GM12878 (cell line): ENCODE data around the gene FAF1. TPM values are rescaled to one million over a fixed set of nuclear protein-coding genes. Genes with fewer than 3 reads are reported as not detected.

Experiments used
- ATAC-seq: fragments of 200-7000 bp; cut with Tn5 transposase; 3 replicates; pipeline ENCODE4 v1.9.1; 2020; ENCODE audit warnings: mild to moderate bottlenecking, moderate library complexity
- BruUV-seq: library from RNA; stranded (reverse); fragments of 400-500 nt; replicated peaks from 2 replicates; lab custom pipeline; 2021; lab: Mats Ljungman, UMichigan
- CTCF ChIA-PET: fragments of 300-600 bp; sonication (Branson Sonifier 250); formaldehyde crosslinking; extraction: SDS; loops from one replicate; lab custom pipeline; 2021; ENCODE audit warnings: inconsistent platforms; lab: Yijun Ruan, JAX
- POLR2A ChIA-PET: fragments of 350-600 bp; formaldehyde crosslinking; extraction: SDS; loops from one replicate; lab custom pipeline; 2021; ENCODE audit warnings: inconsistent platforms; lab: Charles Lee
- RAD21 ChIA-PET: fragments of 300-600 bp; sonication (Branson Sonifier 250); formaldehyde crosslinking; loops from one replicate; lab custom pipeline; 2023; ENCODE audit warnings: antibody characterized with exemption; ENCODE audit not compliant: unreplicated experiment; lab: Charles Lee
- SMC1A ChIA-PET: fragments of 300-600 bp; sonication (Branson Sonifier 250); formaldehyde crosslinking; loops from one replicate; lab custom pipeline; 2023; ENCODE audit not compliant: unreplicated experiment, uncharacterized antibody; lab: Charles Lee
- DNase-seq: peaks from one replicate; pipeline ENCODE4 v3.0.0-alpha.2; 2011; ENCODE audit warnings: low read depth, low spot score
- FAIRE-seq: peaks from 3 replicates; lab custom pipeline; 2011; peaks lifted over from hg19 to GRCh38; lab: Jason Lieb, UNC
- H2AFZ ChIP-seq: 2 replicates; pipeline ENCODE4 v1.6.0; 2011; ENCODE audit warnings: low read depth, low read length, control low read depth; ENCODE audit not compliant: control insufficient read depth
- H3K27ac ChIP-seq: 2 replicates; pipeline ENCODE4 v1.5.1; 2011; ENCODE audit warnings: control low read depth; ENCODE audit not compliant: control insufficient read depth, insufficient read depth
- H3K27me3 ChIP-seq, 2 experiments: replicated peaks in 1 of 2; 2 replicates each; pipeline versions ENCODE4 v1.6.0 to v1.6.1; 2011; ENCODE audit warnings: low read length in 1 of 2; ENCODE audit not compliant: control insufficient read depth in 2 of 2, insufficient read depth in 2 of 2
- H3K36me3 ChIP-seq, 2 experiments: 2 replicates each; pipeline ENCODE4 v1.5.1; 2011; ENCODE audit warnings: low read length in 1 of 2; ENCODE audit not compliant: control insufficient read depth in 2 of 2, insufficient read depth in 2 of 2
- H3K4me1 ChIP-seq: 2 replicates; pipeline ENCODE4 v1.6.1; 2011; ENCODE audit warnings: mild to moderate bottlenecking, low read length, moderate library complexity, mixed read lengths; ENCODE audit not compliant: control insufficient read depth, insufficient read depth
- H3K4me2 ChIP-seq: 2 replicates; pipeline ENCODE4 v1.6.0; 2011; ENCODE audit warnings: control low read depth; ENCODE audit not compliant: control insufficient read depth, insufficient read depth
- H3K4me3 ChIP-seq: fragments of 200-600 bp; sonication (generic); 2 replicates; pipeline ENCODE4 v1.5.1; 2016
- H3K79me2 ChIP-seq: 2 replicates; pipeline ENCODE4 v1.6.0; 2011; ENCODE audit warnings: low read length; ENCODE audit not compliant: control insufficient read depth, insufficient read depth
- H3K9ac ChIP-seq: 2 replicates; pipeline ENCODE4 v1.8.0; 2011; ENCODE audit warnings: low read length, control low read depth, mixed read lengths; ENCODE audit not compliant: control insufficient read depth, insufficient read depth
- H3K9me3 ChIP-seq: replicated peaks from 3 replicates; pipeline ENCODE4 v1.5.1; 2011; ENCODE audit warnings: mild to moderate bottlenecking, low read length; ENCODE audit not compliant: control insufficient read depth, insufficient read depth
- H4K20me1 ChIP-seq: 2 replicates; pipeline ENCODE4 v1.6.0; 2011; ENCODE audit not compliant: control insufficient read depth, insufficient read depth
- CEBPB ChIP-seq, 2 experiments: fragments of 150-350 bp in 1 of 2; IDR thresholded peaks; 2 replicates each; pipeline ENCODE4 v1.6.1; 2012 to 2014; ENCODE audit warnings: low read depth in 2 of 2, low read length in 2 of 2, borderline replicate concordance in 1 of 2, inconsistent platforms in 1 of 2
- CHD2 ChIP-seq: IDR thresholded peaks from 2 replicates; pipeline ENCODE4 v1.6.1; 2011; ENCODE audit warnings: low read depth, low read length, improper control_type of control experiment, borderline replicate concordance
- CHD4 ChIP-seq: fragments of 200-600 bp; sonication (generic); IDR thresholded peaks from 2 replicates; pipeline ENCODE4 v1.6.1; 2016; ENCODE audit warnings: mild to moderate bottlenecking
- FOXK2 ChIP-seq: fragments of 450-650 bp; IDR thresholded peaks from 2 replicates; pipeline ENCODE4 v1.6.1; 2017; ENCODE audit warnings: mild to moderate bottlenecking, moderate library complexity
- POLR2A ChIP-seq: IDR thresholded peaks from 2 replicates; pipeline ENCODE4 v1.6.1; 2011; ENCODE audit warnings: low read depth, mild to moderate bottlenecking, low read length
- RCOR1 ChIP-seq: conservative IDR thresholded peaks from 2 replicates; pipeline ENCODE4 v1.6.1; 2012; ENCODE audit warnings: low read depth, low read length, improper control_type of control experiment
- ZBTB4 ChIP-seq: fragments of 450-650 bp; formaldehyde crosslinking; IDR thresholded peaks from 2 replicates; pipeline ENCODE4 v1.4.0; 2022; ENCODE audit warnings: mild to moderate bottlenecking, moderate library complexity
- ZBTB40 ChIP-seq: fragments of 450-650 bp; IDR thresholded peaks from 2 replicates; pipeline ENCODE4 v1.6.1; 2016; ENCODE audit warnings: mild to moderate bottlenecking, moderate library complexity, borderline replicate concordance
- WGBS: methylation state at CpG from one replicate; pipeline ENCODE4 v1.1.6; 2016; ENCODE audit warnings: low lambda C conversion rate; ENCODE audit not compliant: insufficient replicate concordance, insufficient coverage; ENCODE audit errors: missing lambda C conversion rate; 5-methylcytosine and 5-hydroxymethylcytosine counted together
- in situ Hi-C: fragments of 300-500 bp; cut with MboI; formaldehyde crosslinking; loops from 9 replicates; pipeline ENCODE4 v1.14.3; 2018; ENCODE audit warnings: mixed read lengths
- intact Hi-C: fragments of 100-400 bp; cut with micrococcal nuclease; formaldehyde crosslinking; loops from one replicate; pipeline ENCODE4 v1.14.2; 2022; ENCODE audit not compliant: unreplicated experiment
- polyA plus RNA-seq, 11 experiments: library from polyadenylated mRNA; depleted of rRNA in 4 of 11; unstranded in 6 of 11; stranded (reverse) in 5 of 11; fragments of >200 nt; fragmentation: Nextera tagmentation in 4 of 11; fragmentation: Illumina TruSeq in 1 of 11; extraction: Ambion mirVana in 4 of 11; extraction: Trizol in 1 of 11; gene quantifications; 1 replicate in 1 of 11; 2 replicates in 10 of 11; pipeline versions ENCODE4 v1.2.1 to v1.2.3, GENCODE V29; 2011 to 2016; ENCODE audit warnings: inconsistent platforms in 2 of 11, missing spikeins in 2 of 11, low read depth in 1 of 11
- total RNA-seq, 4 experiments: library from RNA; depleted of rRNA in 3 of 4; stranded (reverse); fragments of >200 nt in 3 of 4; fragmentation: Illumina TruSeq in 1 of 4; extraction: Trizol in 1 of 4; gene quantifications; 2 replicates each; pipeline versions ENCODE4 v1.2.1 to v1.2.3, GENCODE V29; 2013 to 2021

FAF1 gene
- total and polyA plus RNA-seq, 10 of the 15 experiments (the other 5 are each of a cell fraction or from before 2014, with no cell fraction given) = 8.6 to 54.5 (median 23.7) TPM

- no peaks in the 10 kb centered on the region for H3K27me3 ChIP-seq
- H3K79me2 ChIP-seq = no peaks in the 10 kb centered on the region
- no peak for FAIRE-seq
- WGBS = 76% methylated on average over 2 of the region's 2 CpGs
- no peak overlapping the region for H3K4me2 ChIP-seq
- BruUV-seq = no TSS peak
- intact Hi-C loops (no loop called here), in situ Hi-C loops (loop anchor here (5.0 kb wide), 1 partner anchor 338 kb away; no protein-coding TSS in a partner anchor)
- no peaks in the 10 kb centered on the region for H3K36me3 ChIP-seq
- RAD21 ChIA-PET = interaction anchor here (1.1 to 3.9 kb wide), 4 partner anchors 11 to 337 kb away, joined by 4 to 63 read pairs (median 6); no protein-coding TSS in a partner anchor
- no peak for DNase-seq
- SMC1A ChIA-PET = interaction anchor here (0.7 to 3.7 kb wide), 11 partner anchors 9 to 336 kb away, joined by 3 to 30 read pairs (median 5); no protein-coding TSS in a partner anchor
- H3K9ac ChIP-seq = no peak overlapping the region
- no peak overlapping the region for H2AFZ ChIP-seq
- H4K20me1 ChIP-seq = no peaks in the 10 kb centered on the region
- TF ChIP-seq FOXK2 = no peak
- no peak for TF ChIP-seq CHD4
- no peak for TF ChIP-seq CEBPB (IDR thresholded peaks at IDR 0.05; ENCODE audit: borderline replicate concordance in 1 of 2, low read depth in 2 of 2, low read length in 2 of 2)
- no peak for TF ChIP-seq RCOR1
- TF ChIP-seq ZBTB4 (CRISPR knock-in tag) = no peak
- no peak for TF ChIP-seq ZBTB40
- TF ChIP-seq POLR2A = no peak
- no peak for TF ChIP-seq CHD2
- H3K4me1 ChIP-seq = no peaks in the 10 kb centered on the region
- ATAC-seq = no peak; the same call in 2 of the 3 replicates
- no peak overlapping the region for H3K4me3 ChIP-seq
- H3K27ac ChIP-seq = no peak overlapping the region
- no peaks in the 10 kb centered on the region for H3K9me3 ChIP-seq
- POLR2A ChIA-PET = no interaction called here
- CTCF ChIA-PET = interaction anchor here (0.8 to 5.1 kb wide), 13 partner anchors 12 to 371 kb away, joined by 3 to 77 read pairs (median 7); no protein-coding TSS in a partner anchor
These were observed 254.4 kb downstream of the FAF1 start for GRCh38 chr1:50705699-50706098.
